Measurements from ENCODE around the gene SH2D5.
"Not testable (repeated sequence)": the region's sequence is repeated elsewhere in the genome, so short reads cannot be mapped to it uniquely, and the experiment has no call there.

The SH2D5 gene

DNA sequence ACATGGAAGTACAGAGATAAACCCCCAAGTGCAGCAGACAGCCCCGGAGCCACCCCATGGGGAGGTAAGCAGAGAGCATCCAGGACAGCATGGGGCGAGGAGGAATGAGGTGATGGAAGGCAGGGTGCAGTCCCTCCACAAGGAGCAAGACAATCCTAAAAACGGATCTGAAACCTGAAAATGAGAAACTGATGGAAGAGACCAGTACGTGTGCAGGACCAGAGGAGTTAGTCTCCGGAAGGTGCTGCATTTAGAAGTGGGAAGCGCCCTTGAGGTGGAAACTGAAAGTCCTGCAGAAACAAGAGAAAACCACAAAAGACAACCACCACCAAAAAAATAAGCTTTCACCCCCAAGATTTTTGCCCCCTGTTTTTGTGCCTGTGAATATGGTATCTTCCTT lies 53.9 kb downstream of the SH2D5 start:
- H3K4me1 Mint-ChIP-seq (ENCODE audit: low read depth): peaks cover 10% of the 10 kb centered on the region
- no peak overlapping the region for H3K4me3 Mint-ChIP-seq
- H3K27me3 Mint-ChIP-seq: peaks cover 23% of the 10 kb centered on the region
- peaks cover 4% of the 10 kb centered on the region for H3K36me3 Mint-ChIP-seq (ENCODE audit: low read depth)
- no peak overlapping the region for H3K27ac Mint-ChIP-seq
- H3K9me3 Mint-ChIP-seq: peaks cover 8% of the 10 kb centered on the region

DNA sequence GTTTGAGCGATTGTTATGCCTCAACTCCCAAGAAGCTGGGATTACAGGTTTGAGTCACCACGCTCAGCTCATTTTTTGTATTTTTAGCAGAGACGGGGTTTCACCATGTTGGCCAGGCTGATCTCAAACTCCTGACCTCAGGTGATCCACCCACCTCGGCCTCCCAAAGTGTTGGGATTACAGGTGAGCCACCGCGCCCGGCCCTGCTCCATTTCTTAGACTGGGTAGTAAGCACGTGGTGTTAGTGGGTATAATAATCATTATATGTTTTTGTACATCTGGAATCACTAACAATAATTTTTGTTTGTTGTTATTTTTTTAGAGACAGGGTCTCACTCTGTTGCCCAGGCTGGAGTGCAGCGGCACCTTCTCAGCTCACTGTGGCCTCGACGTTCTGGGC lies 58.9 kb downstream of the SH2D5 start:
- peaks cover 19% of the 10 kb centered on the region for H3K27me3 Mint-ChIP-seq
- not testable (repeated sequence) for H3K27ac Mint-ChIP-seq; H3K4me1 Mint-ChIP-seq (ENCODE audit: low read depth); H3K4me3 Mint-ChIP-seq; H3K9me3 Mint-ChIP-seq; H3K36me3 Mint-ChIP-seq (ENCODE audit: low read depth)

DNA sequence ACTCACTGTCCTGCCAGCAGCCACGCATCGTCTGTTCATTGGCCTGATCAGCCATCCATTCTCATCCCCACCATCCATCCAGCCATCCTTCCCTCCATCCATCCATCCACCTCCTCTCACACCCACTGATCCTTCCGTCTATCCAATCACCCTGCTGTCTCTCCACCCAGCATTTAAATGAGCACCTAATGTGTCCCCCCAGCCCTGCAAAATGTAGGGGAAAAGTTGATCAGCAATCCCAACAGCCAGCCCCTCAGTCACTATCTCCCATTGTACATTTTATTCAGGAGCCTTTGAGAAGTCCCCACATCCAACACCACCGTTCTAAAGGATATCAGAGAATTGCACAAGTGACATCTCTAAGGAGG lies 60.3 kb downstream of the SH2D5 start:
- Mint-ChIP-seq H3K36me3 (ENCODE audit: low read depth) (no peaks in the 10 kb centered on the region), H3K4me1 (ENCODE audit: low read depth) (no peaks in the 10 kb centered on the region), H3K27me3 (peaks cover 14% of the 10 kb centered on the region), H3K4me3 (no peak overlapping the region), H3K9me3 (no peaks in the 10 kb centered on the region), H3K27ac (no peak overlapping the region)

DNA sequence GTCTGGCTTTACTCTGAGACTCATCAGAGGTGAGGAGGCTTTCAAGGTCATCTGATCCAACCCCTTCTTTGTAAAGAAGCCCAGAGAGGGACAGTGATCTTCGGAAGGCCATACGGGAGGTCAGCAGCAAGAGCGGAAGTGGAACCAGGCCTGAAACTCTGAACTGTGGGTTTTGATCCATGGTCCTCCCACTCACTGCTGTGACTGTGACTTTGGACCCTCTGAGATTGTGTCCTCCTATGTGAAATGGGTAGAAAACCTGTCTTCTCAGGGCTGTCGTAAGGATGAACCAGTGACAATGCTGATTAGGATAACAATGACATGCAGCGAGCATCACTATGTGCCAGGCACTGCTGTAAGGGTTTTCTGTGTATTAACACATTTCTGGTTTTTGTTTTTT lies 61.6 kb downstream of the SH2D5 start:
- H3K36me3 Mint-ChIP-seq (ENCODE audit: low read depth): no peaks in the 10 kb centered on the region

More for the DNA sequence above, 61.6 kb downstream of the SH2D5 start:
- Mint-ChIP-seq H3K4me1 (ENCODE audit: low read depth) (no peaks in the 10 kb centered on the region), H3K27ac (no peak overlapping the region), H3K4me3 (no peak overlapping the region), H3K27me3 (peaks cover 11% of the 10 kb centered on the region), H3K9me3 (no peaks in the 10 kb centered on the region)
